Esophagus muscularis mucosa (tissue), 3 donors: ENCODE results near the gene XPNPEP1.

ENCODE experiments used
- POLR2A ChIP-seq: fragments of 450-650 bp; IDR thresholded peaks from one replicate; pipeline ENCODE4 v1.6.1; 2017; ENCODE audit warnings: antibody characterized with exemption, moderate library complexity, mild to moderate bottlenecking, low read depth
- POLR2AphosphoS5 ChIP-seq, 2 donors: sonication (generic); formaldehyde crosslinking; IDR thresholded peaks; one replicate each; pipeline ENCODE4 v1.6.1; 2017; ENCODE audit warnings: antibody characterized with exemption in 2 of 2
- TF ChIP-seq, protein P1 (sequence below), 3 experiments: fragments of 200-600 bp in 2 of 3; fragments of 450-650 bp in 1 of 3; sonication (generic) in 2 of 3; IDR thresholded peaks; one replicate each; pipeline ENCODE4 v1.5.1; 2017 to 2019; ENCODE audit warnings: antibody characterized with exemption in 3 of 3, mild to moderate bottlenecking in 2 of 3, moderate library complexity in 1 of 3

DNA sequence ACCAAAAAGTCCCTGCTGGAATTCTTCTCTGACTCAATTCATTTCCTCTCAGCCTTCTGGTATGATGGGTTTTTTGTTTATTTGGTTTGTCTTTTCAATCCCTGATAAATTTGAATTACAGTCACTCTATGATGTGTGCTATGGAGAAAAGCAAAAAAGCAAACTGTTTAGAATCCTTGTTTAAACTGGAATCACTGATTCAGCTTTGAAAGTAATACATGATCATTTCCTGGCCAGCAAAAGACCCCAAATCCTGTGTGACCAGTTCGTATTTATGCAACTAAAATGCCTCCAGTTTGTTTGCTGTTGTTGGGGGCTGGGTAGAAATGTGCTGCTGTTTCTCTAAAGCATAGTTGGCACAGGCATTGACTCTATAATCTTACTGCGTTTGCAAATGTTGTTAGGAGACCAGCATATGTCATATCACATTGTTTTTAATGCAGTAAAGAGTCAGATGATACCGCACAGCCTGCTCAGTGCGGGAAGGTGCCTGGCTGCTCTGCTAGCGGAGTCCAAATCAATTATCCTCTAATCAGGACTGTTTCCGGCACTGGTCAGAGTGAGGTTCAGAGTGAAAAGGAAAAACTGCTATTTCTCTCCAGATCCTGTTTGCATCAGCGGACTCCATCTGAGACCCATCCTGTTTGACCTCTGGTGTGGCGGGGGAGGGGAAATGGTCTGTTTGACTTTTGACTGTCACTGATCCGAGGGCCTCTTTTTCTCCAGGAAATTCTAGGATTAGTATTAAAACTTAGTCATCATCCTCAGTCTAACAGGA is 43.8 kb upstream of the XPNPEP1 start:
- TF ChIP-seq, protein P1, sequence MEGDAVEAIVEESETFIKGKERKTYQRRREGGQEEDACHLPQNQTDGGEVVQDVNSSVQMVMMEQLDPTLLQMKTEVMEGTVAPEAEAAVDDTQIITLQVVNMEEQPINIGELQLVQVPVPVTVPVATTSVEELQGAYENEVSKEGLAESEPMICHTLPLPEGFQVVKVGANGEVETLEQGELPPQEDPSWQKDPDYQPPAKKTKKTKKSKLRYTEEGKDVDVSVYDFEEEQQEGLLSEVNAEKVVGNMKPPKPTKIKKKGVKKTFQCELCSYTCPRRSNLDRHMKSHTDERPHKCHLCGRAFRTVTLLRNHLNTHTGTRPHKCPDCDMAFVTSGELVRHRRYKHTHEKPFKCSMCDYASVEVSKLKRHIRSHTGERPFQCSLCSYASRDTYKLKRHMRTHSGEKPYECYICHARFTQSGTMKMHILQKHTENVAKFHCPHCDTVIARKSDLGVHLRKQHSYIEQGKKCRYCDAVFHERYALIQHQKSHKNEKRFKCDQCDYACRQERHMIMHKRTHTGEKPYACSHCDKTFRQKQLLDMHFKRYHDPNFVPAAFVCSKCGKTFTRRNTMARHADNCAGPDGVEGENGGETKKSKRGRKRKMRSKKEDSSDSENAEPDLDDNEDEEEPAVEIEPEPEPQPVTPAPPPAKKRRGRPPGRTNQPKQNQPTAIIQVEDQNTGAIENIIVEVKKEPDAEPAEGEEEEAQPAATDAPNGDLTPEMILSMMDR (IDR thresholded peaks at IDR 0.05), result no peak
- TF ChIP-seq POLR2A, result no peak
- no peak for TF ChIP-seq POLR2AphosphoS5 (IDR thresholded peaks at IDR 0.05)
